ENCODE data around the gene POU2F1.

Gene POU2F1

GRCh38 chr1:167476061-167476460 is 255.4 kb downstream of the POU2F1 start:
- no peak for DNase-seq

Data from CD4-positive, alpha-beta T cell treated with Interleukin-4 for 4 hours (primary cell).